ENCODE data around the gene MRPS16.

Gene MRPS16

GRCh38 chr10:73238990-73239566, 13.4 kb downstream of the MRPS16 start:
- no peak for DNase-seq

- DNase-seq, result no peak
Measured at GRCh38 chr10:73234695-73235094, 17.7 kb downstream of the MRPS16 start.

- DNase-seq, result no peak
Measured at GRCh38 chr10:73233883-73234282, 18.6 kb downstream of the MRPS16 start.

- peak; percentile 16 for DNase-seq
Measured at GRCh38 chr10:73232887-73233286, 19.6 kb downstream of the MRPS16 start.

- no peak for DNase-seq
Measured at GRCh38 chr10:73229567-73229966, 22.9 kb downstream of the MRPS16 start.

GRCh38 chr10:73228247-73228646, 24.2 kb downstream of the MRPS16 start:
- DNase-seq, result no peak

- DNase-seq, result no peak
Measured at GRCh38 chr10:73226663-73227062, 25.8 kb downstream of the MRPS16 start.

GRCh38 chr10:73225518-73225917, 26.9 kb downstream of the MRPS16 start:
- no peak for DNase-seq

GRCh38 chr10:73220989-73221388, 31.5 kb downstream of the MRPS16 start:
- DNase-seq, result no peak

- DNase-seq, result no peak
Measured at GRCh38 chr10:73219384-73219783, 33.1 kb downstream of the MRPS16 start.

GRCh38 chr10:73218431-73219191, 33.8 kb downstream of the MRPS16 start:
- peak; percentile 41 for DNase-seq

GRCh38 chr10:73217628-73218027, 34.8 kb downstream of the MRPS16 start:
- no peak for DNase-seq

- DNase-seq, result no peak
Measured at GRCh38 chr10:73215749-73216148, 36.7 kb downstream of the MRPS16 start.

- DNase-seq, result no peak
Measured at GRCh38 chr10:73211106-73211811, 41.2 kb downstream of the MRPS16 start.

- no peak for DNase-seq
Measured at GRCh38 chr10:73210395-73211105, 41.9 kb downstream of the MRPS16 start.

GRCh38 chr10:73209705-73210104, 42.7 kb downstream of the MRPS16 start:
- DNase-seq, result peak; percentile 66

- no peak for DNase-seq
Measured at GRCh38 chr10:73207883-73208282, 44.6 kb downstream of the MRPS16 start.

GRCh38 chr10:73206385-73206784, 46.1 kb downstream of the MRPS16 start:
- no peak for DNase-seq

- DNase-seq, result no peak
Measured at GRCh38 chr10:73205890-73206289, 46.6 kb downstream of the MRPS16 start.

- DNase-seq, result no peak
Measured at GRCh38 chr10:73205081-73205480, 47.4 kb downstream of the MRPS16 start.
